ENCODE measurements around the gene MICALL1. TPM values are rescaled to one million over a fixed set of nuclear protein-coding genes. Genes with fewer than 3 reads are reported as not detected.

The MICALL1 gene
- total and polyA plus RNA-seq, 2 of the 13 experiments (the other 11 are each of a cell fraction or from before 2014, with no cell fraction given), result 7.6 to 10.6 TPM

DNA sequence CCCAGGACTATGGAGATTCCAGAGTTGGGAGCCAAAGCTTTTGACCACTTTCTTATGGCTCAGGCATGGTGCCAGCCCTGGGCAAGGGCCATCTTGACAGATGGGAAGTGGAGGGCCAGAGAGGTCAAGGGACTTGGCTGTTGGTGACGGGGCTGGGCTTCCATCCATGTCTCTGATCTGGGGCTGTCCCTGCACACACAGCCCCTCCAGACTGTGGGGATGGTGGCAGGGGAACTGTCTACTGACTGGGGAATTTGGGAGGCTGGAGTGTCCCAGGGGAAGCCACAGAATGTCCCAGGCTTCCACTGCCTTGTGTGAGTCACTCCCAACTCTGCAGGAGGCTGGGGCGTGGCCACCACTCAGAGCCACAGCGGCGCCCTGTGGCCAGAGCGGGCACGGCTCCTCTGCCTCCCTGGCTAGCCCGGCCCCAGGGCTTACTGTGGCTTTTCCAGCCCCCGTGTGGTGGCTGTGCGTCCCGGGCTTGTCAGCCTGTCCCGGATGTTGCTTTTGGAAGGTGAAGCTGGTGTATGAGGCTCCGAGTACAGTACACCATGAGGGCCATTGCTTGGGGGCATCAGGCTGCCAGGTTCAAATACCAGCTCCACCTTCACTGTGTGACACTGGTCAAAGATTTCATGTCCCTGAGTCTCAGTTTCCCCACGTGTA, 27.7 kb downstream of the MICALL1 start (continued):
- TF ChIP-seq NR1H2 (CRISPR knock-in tag; IDR thresholded peaks at IDR 0.05; ENCODE audit: borderline replicate concordance, low read depth) (no peak), PHB2 (IDR thresholded peaks at IDR 0.05; ENCODE audit: partially characterized antibody) (no peak), SNAI1 (CRISPR knock-in tag; IDR thresholded peaks at IDR 0.05; ENCODE audit: borderline replicate concordance) (no peak), FOXA1 (IDR thresholded peaks at IDR 0.05) (no peak), FOXA1 (CRISPR knock-in tag; IDR thresholded peaks at IDR 0.05) (no peak), WIZ (CRISPR knock-in tag; IDR thresholded peaks at IDR 0.05) (no peak), MTF2 (CRISPR knock-in tag; IDR thresholded peaks at IDR 0.05; ENCODE audit: borderline replicate concordance) (no peak), ZNF414 (CRISPR knock-in tag; IDR thresholded peaks at IDR 0.05) (0 out of 2 replicates have a peak, but pooled peaks have one; percentile 59), FOXK1 (CRISPR knock-in tag; IDR thresholded peaks at IDR 0.05; ENCODE audit: borderline replicate concordance, low read depth) (peak; percentile 52; the same call in 1 of the 2 replicates), ZNF335 (CRISPR knock-in tag; IDR thresholded peaks at IDR 0.05) (no peak), ZHX1 (CRISPR knock-in tag; IDR thresholded peaks at IDR 0.05; ENCODE audit: low read depth) (0 out of 2 replicates have a peak, but pooled peaks have one; percentile 31), ZNF282 (IDR thresholded peaks at IDR 0.05; ENCODE audit: partially characterized antibody) (no peak), NFE2L1 (CRISPR knock-in tag; IDR thresholded peaks at IDR 0.05; ENCODE audit: borderline replicate concordance) (no peak), ZBTB7A (CRISPR knock-in tag; IDR thresholded peaks at IDR 0.05) (no peak), ZNF143 (CRISPR knock-in tag; IDR thresholded peaks at IDR 0.05) (peak; percentile 55; the same call in 1 of the 2 replicates), MED8 (CRISPR knock-in tag; IDR thresholded peaks at IDR 0.05; ENCODE audit: insufficient replicate concordance) (no peak)
- TF ChIP-seq, protein P1, sequence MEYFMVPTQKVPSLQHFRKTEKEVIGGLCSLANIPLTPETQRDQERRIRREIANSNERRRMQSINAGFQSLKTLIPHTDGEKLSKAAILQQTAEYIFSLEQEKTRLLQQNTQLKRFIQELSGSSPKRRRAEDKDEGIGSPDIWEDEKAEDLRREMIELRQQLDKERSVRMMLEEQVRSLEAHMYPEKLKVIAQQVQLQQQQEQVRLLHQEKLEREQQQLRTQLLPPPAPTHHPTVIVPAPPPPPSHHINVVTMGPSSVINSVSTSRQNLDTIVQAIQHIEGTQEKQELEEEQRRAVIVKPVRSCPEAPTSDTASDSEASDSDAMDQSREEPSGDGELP (IDR thresholded peaks at IDR 0.05; ENCODE audit: borderline replicate concordance, low read depth), result no peak
- TF ChIP-seq, protein P2, sequence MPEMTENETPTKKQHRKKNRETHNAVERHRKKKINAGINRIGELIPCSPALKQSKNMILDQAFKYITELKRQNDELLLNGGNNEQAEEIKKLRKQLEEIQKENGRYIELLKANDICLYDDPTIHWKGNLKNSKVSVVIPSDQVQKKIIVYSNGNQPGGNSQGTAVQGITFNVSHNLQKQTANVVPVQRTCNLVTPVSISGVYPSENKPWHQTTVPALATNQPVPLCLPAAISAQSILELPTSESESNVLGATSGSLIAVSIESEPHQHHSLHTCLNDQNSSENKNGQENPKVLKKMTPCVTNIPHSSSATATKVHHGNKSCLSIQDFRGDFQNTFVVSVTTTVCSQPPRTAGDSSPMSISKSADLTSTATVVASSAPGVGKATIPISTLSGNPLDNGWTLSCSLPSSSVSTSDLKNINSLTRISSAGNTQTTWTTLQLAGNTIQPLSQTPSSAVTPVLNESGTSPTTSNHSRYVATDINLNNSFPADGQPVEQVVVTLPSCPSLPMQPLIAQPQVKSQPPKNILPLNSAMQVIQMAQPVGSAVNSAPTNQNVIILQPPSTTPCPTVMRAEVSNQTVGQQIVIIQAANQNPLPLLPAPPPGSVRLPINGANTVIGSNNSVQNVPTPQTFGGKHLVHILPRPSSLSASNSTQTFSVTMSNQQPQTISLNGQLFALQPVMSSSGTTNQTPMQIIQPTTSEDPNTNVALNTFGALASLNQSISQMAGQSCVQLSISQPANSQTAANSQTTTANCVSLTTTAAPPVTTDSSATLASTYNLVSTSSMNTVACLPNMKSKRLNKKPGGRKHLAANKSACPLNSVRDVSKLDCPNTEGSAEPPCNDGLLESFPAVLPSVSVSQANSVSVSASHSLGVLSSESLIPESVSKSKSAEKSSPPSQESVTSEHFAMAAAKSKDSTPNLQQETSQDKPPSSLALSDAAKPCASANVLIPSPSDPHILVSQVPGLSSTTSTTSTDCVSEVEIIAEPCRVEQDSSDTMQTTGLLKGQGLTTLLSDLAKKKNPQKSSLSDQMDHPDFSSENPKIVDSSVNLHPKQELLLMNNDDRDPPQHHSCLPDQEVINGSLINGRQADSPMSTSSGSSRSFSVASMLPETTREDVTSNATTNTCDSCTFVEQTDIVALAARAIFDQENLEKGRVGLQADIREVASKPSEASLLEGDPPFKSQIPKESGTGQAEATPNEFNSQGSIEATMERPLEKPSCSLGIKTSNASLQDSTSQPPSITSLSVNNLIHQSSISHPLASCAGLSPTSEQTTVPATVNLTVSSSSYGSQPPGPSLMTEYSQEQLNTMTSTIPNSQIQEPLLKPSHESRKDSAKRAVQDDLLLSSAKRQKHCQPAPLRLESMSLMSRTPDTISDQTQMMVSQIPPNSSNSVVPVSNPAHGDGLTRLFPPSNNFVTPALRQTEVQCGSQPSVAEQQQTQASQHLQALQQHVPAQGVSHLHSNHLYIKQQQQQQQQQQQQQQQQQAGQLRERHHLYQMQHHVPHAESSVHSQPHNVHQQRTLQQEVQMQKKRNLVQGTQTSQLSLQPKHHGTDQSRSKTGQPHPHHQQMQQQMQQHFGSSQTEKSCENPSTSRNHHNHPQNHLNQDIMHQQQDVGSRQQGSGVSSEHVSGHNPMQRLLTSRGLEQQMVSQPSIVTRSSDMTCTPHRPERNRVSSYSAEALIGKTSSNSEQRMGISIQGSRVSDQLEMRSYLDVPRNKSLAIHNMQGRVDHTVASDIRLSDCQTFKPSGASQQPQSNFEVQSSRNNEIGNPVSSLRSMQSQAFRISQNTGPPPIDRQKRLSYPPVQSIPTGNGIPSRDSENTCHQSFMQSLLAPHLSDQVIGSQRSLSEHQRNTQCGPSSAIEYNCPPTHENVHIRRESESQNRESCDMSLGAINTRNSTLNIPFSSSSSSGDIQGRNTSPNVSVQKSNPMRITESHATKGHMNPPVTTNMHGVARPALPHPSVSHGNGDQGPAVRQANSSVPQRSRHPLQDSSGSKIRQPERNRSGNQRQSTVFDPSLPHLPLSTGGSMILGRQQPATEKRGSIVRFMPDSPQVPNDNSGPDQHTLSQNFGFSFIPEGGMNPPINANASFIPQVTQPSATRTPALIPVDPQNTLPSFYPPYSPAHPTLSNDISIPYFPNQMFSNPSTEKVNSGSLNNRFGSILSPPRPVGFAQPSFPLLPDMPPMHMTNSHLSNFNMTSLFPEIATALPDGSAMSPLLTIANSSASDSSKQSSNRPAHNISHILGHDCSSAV (CRISPR knock-in tag; IDR thresholded peaks at IDR 0.05; ENCODE audit: borderline replicate concordance), result no peak
